GM21528 (cell line): ENCODE data around the gene MGP.

Source experiments
- ATAC-seq: cut with Tn5 transposase; IDR thresholded peaks from one replicate; pipeline ENCODE4 v1.9.1; 2021; ENCODE audit warnings: mild to moderate bottlenecking, moderate library complexity; ENCODE audit not compliant: unreplicated experiment, low FRiP score

Gene MGP

DNA sequence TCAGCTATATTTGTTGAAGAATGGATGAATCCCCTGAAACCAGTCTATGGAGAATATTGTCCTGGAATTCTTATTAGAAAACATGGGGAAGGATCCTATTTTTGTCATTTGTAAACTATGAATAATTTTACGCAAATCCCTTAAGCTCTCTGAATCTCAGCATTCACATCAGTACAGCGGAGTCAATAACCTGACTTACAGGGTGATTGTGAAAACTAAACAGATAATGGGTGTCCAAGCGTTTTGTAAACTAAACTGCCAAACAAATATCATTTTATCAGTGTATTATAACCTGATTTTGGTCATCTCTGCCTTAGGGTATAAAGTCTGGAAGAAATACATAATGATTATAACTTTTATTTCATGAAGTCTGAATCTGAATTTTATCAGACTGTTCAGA, 52.3 kb downstream of the MGP start:
- no peak for ATAC-seq
